ENCODE results near the gene MCF2L2. TPM values are rescaled to one million over a fixed set of nuclear protein-coding genes. Genes with fewer than 3 reads are reported as not detected.

Gene MCF2L2
- total RNA-seq, 3 donors from 2014 or later (not counting 1 experiment from before 2014, with no cell fraction given), result 2.2 to 4.9 (median 2.7) TPM

DNA sequence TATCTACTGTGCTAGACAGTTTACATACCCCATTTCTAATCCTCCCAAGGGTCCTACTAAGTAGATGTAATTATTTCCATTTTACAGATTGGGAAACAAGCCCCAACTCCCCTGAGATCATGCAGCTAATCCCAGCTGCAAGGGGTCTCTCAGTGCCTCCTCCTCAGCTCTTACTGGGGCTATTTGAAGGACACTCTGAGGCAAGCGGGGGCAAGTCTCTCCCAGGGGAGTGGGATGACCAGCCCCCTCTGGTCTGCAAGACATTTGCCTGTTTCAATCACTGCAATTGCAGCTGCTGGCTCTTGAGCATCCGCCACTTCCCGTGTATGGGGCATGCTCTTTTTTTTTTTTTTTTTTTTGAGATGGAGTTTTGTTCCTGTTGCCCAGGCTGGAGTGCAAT, 277.3 kb downstream of the MCF2L2 start:
- Histone ChIP-seq H3K27me3 (ENCODE audit: control insufficient read depth, insufficient read depth, low read length) (no peaks in the 10 kb centered on the region), H3K36me3 (ENCODE audit: control insufficient read depth, insufficient read depth, low read length) (no peaks in the 10 kb centered on the region), H3K27ac (ENCODE audit: low read length) (no peak overlapping the region), H3K4me1 (ENCODE audit: control insufficient read depth, insufficient read depth, low read length) (no peaks in the 10 kb centered on the region), H3K9me3 (ENCODE audit: control insufficient read depth, insufficient read depth, low read length) (no peaks in the 10 kb centered on the region), H3K4me3 (ENCODE audit: low read length) (no peak overlapping the region)
- DNase-seq (no peak), ATAC-seq (no peak)
- Mint-ChIP-seq H3K4me3 (no peak overlapping the region), H3K4me1 (no peaks in the 10 kb centered on the region), H3K36me3 (no peaks in the 10 kb centered on the region), H3K27me3 (ENCODE audit: low read depth in 2 of 2) (peaks cover 3 to 6% of the 10 kb centered on the region in 2 donors), H3K27ac (no peak overlapping the region), H3K9me3 (no peaks in the 10 kb centered on the region)
- 94% methylated on average over 2 of the region's 3 CpGs for WGBS (ENCODE audit: insufficient coverage)
- intact Hi-C loops (cut with micrococcal nuclease), result no loop called here
- TF ChIP-seq, protein P1, sequence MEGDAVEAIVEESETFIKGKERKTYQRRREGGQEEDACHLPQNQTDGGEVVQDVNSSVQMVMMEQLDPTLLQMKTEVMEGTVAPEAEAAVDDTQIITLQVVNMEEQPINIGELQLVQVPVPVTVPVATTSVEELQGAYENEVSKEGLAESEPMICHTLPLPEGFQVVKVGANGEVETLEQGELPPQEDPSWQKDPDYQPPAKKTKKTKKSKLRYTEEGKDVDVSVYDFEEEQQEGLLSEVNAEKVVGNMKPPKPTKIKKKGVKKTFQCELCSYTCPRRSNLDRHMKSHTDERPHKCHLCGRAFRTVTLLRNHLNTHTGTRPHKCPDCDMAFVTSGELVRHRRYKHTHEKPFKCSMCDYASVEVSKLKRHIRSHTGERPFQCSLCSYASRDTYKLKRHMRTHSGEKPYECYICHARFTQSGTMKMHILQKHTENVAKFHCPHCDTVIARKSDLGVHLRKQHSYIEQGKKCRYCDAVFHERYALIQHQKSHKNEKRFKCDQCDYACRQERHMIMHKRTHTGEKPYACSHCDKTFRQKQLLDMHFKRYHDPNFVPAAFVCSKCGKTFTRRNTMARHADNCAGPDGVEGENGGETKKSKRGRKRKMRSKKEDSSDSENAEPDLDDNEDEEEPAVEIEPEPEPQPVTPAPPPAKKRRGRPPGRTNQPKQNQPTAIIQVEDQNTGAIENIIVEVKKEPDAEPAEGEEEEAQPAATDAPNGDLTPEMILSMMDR (IDR thresholded peaks at IDR 0.05), result no peak

GRCh38 chr3:183149915-183150750, 278.3 kb downstream of the MCF2L2 start:
- H3K9me3 ChIP-seq (ENCODE audit: control insufficient read depth, insufficient read depth, low read length), result no peaks in the 10 kb centered on the region
- Mint-ChIP-seq H3K9me3 (no peaks in the 10 kb centered on the region), H3K27ac (no peak overlapping the region), H3K27me3 (ENCODE audit: low read depth in 2 of 2) (peaks cover under 1 to 6% of the 10 kb centered on the region in 2 donors), H3K4me3 (no peak overlapping the region), H3K36me3 (no peaks in the 10 kb centered on the region), H3K4me1 (no peaks in the 10 kb centered on the region)
- ATAC-seq, result no peak
- no peaks in the 10 kb centered on the region for H3K27me3 ChIP-seq (ENCODE audit: control insufficient read depth, insufficient read depth, low read length)
- 68% methylated on average over 5 of the region's 5 CpGs for WGBS (ENCODE audit: insufficient coverage)
- no peaks in the 10 kb centered on the region for H3K36me3 ChIP-seq (ENCODE audit: control insufficient read depth, insufficient read depth, low read length)
- H3K4me3 ChIP-seq (ENCODE audit: low read length), result no peak overlapping the region
- DNase-seq, result no peak
- intact Hi-C loops (cut with micrococcal nuclease), result no loop called here
- no peak overlapping the region for H3K27ac ChIP-seq (ENCODE audit: low read length)
- TF ChIP-seq, protein P1 (IDR thresholded peaks at IDR 0.05), result no peak
- no peaks in the 10 kb centered on the region for H3K4me1 ChIP-seq (ENCODE audit: control insufficient read depth, insufficient read depth, low read length)

DNA sequence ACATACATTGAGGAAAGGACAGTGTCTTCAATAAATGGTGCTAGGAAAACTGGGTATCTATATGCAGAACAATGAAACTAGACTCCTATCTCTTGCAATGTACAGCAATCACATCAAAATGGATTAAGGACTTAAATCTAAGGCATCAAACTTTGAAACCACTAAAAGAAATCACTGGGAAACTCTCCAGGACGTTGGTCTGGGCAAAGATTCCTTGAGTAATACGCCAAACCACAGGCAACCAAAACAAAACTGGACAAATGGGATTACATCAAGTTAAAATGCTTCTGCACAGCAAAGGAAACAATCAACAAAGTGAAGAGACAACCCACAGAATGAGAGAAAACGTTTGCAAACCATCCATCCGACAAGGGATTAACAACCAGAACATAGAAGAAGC, 280.4 kb downstream of the MCF2L2 start:
- Mint-ChIP-seq H3K4me3 (no peak overlapping the region), H3K36me3 (no peaks in the 10 kb centered on the region), H3K4me1 (no peaks in the 10 kb centered on the region), H3K27ac (no peak overlapping the region), H3K9me3 (no peaks in the 10 kb centered on the region), H3K27me3 (ENCODE audit: low read depth in 2 of 2) (peaks cover 5 to 18% of the 10 kb centered on the region in 2 donors)
- DNase-seq, result no peak
- intact Hi-C loops (cut with micrococcal nuclease), result no loop called here
- TF ChIP-seq, protein P1 (IDR thresholded peaks at IDR 0.05), result no peak
- Histone ChIP-seq H3K27ac (ENCODE audit: low read length) (no peak overlapping the region), H3K9me3 (ENCODE audit: control insufficient read depth, insufficient read depth, low read length) (no peaks in the 10 kb centered on the region), H3K36me3 (ENCODE audit: control insufficient read depth, insufficient read depth, low read length) (no peaks in the 10 kb centered on the region), H3K4me1 (ENCODE audit: control insufficient read depth, insufficient read depth, low read length) (no peaks in the 10 kb centered on the region), H3K27me3 (ENCODE audit: control insufficient read depth, insufficient read depth, low read length) (no peaks in the 10 kb centered on the region), H3K4me3 (ENCODE audit: low read length) (no peak overlapping the region)
- 74% methylated on average over 4 of the region's 4 CpGs for WGBS (ENCODE audit: insufficient coverage)
- ATAC-seq, result no peak

Measured in natural killer cell (primary cell).